ENCODE measurements around the gene RAPGEF1.

DNA sequence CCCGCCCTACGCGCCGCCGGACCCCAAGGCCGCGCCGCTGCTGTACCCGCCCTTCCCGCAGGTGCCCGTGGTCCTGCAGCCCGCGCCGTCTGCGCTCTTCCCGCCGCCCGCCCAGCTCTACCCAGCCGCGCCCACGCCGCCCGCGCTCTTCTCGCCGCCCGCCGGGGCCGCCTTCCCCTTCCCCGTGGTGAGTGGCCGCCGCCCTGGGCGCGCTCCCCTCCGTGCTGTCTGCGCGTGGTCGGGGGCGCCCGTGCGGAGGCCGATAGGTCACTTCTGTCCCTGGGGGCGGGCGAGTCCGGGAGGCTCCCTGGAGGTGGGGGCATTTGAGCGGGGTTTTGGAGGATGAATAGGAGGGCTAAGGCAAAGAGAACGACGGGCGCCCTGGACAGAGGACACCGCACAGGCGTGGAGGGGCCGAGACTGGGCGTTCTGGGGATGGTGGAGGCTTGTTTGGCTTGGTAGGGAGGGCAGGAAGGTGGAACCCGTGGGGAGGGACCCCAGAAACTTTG, 185.0 kb downstream of the RAPGEF1 start:
- TF ChIP-seq, protein P1, sequence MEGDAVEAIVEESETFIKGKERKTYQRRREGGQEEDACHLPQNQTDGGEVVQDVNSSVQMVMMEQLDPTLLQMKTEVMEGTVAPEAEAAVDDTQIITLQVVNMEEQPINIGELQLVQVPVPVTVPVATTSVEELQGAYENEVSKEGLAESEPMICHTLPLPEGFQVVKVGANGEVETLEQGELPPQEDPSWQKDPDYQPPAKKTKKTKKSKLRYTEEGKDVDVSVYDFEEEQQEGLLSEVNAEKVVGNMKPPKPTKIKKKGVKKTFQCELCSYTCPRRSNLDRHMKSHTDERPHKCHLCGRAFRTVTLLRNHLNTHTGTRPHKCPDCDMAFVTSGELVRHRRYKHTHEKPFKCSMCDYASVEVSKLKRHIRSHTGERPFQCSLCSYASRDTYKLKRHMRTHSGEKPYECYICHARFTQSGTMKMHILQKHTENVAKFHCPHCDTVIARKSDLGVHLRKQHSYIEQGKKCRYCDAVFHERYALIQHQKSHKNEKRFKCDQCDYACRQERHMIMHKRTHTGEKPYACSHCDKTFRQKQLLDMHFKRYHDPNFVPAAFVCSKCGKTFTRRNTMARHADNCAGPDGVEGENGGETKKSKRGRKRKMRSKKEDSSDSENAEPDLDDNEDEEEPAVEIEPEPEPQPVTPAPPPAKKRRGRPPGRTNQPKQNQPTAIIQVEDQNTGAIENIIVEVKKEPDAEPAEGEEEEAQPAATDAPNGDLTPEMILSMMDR (IDR thresholded peaks at IDR 0.05 in 8 of 11, conservative IDR thresholded peaks at IDR 0.05 in 3 of 11) = no peak
- TF ChIP-seq POLR2A (IDR thresholded peaks at IDR 0.05) = no peak
- no peak for TF ChIP-seq POLR2AphosphoS5 (IDR thresholded peaks at IDR 0.05)

All from spleen (tissue), 7 donors.